Peyer's patch (tissue), 4 donors: ENCODE measurements around the gene BLM. TPM values are rescaled to one million over a fixed set of nuclear protein-coding genes. Genes with fewer than 3 reads are reported as not detected.

Experiments
- DNase-seq, 3 donors: peaks; one replicate each; pipeline ENCODE4 v3.0.0-alpha.2; 2017 to 2019
- H3K27ac ChIP-seq, 4 donors: fragments of 200-600 bp; sonication (generic); one replicate each; pipeline ENCODE4 v1.5.1; 2016 to 2019
- H3K27me3 ChIP-seq, 2 donors: fragments of 200-600 bp; sonication (generic); one replicate each; pipeline ENCODE4 v1.5.1; 2019
- H3K36me3 ChIP-seq, 3 donors: fragments of 200-600 bp; sonication (generic); one replicate each; pipeline ENCODE4 v1.5.1; 2016 to 2019
- H3K4me1 ChIP-seq, 4 donors: fragments of 200-600 bp; sonication (generic); one replicate each; pipeline ENCODE4 v1.5.1; 2016 to 2019
- H3K4me3 ChIP-seq, 4 donors: fragments of 200-600 bp; sonication (generic); 1 replicate in 3 of 4; 2 replicates in 1 of 4; pipeline ENCODE4 v1.5.1; 2016 to 2019; ENCODE audit warnings: mild to moderate bottlenecking in 1 of 4
- H3K9me3 ChIP-seq, 4 donors: fragments of 200-600 bp; sonication (generic); one replicate each; pipeline ENCODE4 v1.5.1; 2016 to 2019; ENCODE audit warnings: mild to moderate bottlenecking in 1 of 4
- POLR2A ChIP-seq, 2 donors: fragments of 450-650 bp; IDR thresholded peaks; one replicate each; pipeline ENCODE4 v1.5.1; 2017; ENCODE audit warnings: antibody characterized with exemption in 2 of 2, mild to moderate bottlenecking in 2 of 2, moderate library complexity in 2 of 2
- total RNA-seq, 4 donors: library from RNA; depleted of rRNA; stranded (reverse); fragments of >200 nt; gene quantifications; one replicate each; pipeline ENCODE4 v1.1.0, GENCODE V29; 2016
- TF ChIP-seq, protein P1 (sequence below), 6 experiments: fragments of 450-650 bp in 4 of 6; fragments of 200-600 bp in 2 of 6; sonication (generic) in 1 of 6; IDR thresholded peaks; one replicate each; pipeline ENCODE4 v1.5.1; 2017 to 2019; ENCODE audit warnings: antibody characterized with exemption in 6 of 6, mild to moderate bottlenecking in 3 of 6, moderate library complexity in 1 of 6

Gene BLM
- total RNA-seq, 4 donors from 2014 or later = 0.94 to 8.4 (median 4.2) TPM

DNA sequence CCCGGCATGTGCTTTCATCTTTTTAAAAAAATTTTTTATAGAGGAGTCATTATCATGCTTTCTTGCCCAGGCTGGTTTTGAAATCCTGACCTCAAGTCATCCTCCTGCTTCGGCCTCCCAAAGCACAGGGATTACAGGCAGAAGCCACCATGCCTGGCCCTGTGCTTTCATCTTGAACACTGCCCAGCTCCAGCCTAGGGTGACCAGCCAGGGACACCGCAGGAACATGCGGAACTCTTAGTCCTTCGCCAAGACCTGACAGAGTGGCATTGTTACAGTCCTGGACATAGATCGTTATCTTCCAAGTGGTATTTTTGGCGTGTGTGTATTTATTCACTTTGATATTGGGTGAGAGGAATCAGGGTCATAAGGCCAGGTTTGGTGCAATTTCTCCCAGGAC is 143.3 kb downstream of the BLM start:
- H3K4me1 ChIP-seq = peaks cover 0 to 9% (median 3%) of the 10 kb centered on the region in 4 donors
- H3K27me3 ChIP-seq = no peaks in the 10 kb centered on the region
- H3K36me3 ChIP-seq = no peaks in the 10 kb centered on the region
- DNase-seq = no peak
- no peak overlapping the region for H3K4me3 ChIP-seq
- no peak overlapping the region for H3K27ac ChIP-seq
- TF ChIP-seq POLR2A (IDR thresholded peaks at IDR 0.05) = no peak
- TF ChIP-seq, protein P1, sequence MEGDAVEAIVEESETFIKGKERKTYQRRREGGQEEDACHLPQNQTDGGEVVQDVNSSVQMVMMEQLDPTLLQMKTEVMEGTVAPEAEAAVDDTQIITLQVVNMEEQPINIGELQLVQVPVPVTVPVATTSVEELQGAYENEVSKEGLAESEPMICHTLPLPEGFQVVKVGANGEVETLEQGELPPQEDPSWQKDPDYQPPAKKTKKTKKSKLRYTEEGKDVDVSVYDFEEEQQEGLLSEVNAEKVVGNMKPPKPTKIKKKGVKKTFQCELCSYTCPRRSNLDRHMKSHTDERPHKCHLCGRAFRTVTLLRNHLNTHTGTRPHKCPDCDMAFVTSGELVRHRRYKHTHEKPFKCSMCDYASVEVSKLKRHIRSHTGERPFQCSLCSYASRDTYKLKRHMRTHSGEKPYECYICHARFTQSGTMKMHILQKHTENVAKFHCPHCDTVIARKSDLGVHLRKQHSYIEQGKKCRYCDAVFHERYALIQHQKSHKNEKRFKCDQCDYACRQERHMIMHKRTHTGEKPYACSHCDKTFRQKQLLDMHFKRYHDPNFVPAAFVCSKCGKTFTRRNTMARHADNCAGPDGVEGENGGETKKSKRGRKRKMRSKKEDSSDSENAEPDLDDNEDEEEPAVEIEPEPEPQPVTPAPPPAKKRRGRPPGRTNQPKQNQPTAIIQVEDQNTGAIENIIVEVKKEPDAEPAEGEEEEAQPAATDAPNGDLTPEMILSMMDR (IDR thresholded peaks at IDR 0.05) = no peak
- H3K9me3 ChIP-seq = no peaks in the 10 kb centered on the region

DNA sequence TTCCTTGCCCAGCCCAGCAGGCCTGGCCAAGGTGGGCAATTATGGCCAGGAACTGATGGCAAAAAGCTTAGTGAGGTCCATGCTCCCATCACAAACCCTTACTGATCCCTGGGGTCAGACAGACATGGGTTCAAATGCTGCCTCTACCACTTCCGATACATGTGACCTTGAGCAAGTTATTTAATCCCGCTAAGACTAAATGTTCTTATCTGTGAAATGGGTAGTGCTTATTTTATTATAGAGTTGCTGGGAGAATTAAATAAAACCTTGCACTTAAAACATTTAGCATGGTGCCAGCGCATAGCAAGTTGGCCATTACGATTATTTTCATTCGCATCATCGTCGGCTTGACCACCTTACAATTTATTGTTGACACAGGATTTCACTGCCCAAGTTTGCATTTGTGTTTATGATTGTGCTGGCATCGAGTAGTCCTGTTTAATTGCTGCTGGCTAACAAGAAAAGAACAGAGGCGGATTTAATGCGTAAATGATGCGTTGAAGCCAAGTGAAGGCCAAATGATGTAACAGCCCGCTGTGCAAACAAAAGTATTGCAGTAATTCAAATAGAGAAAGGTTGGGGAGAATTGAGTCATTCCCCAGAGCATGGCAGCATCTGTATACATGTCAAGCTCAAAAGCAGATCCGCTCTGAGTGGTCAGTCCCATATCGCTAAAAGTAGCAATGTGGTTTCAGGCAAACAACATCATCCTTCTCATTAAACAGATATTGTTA is 144.0 kb downstream of the BLM start:
- no peak for DNase-seq
- TF ChIP-seq POLR2A (IDR thresholded peaks at IDR 0.05) = no peak
- TF ChIP-seq, protein P1 (IDR thresholded peaks at IDR 0.05) = no peak
- H3K27ac ChIP-seq = no peak overlapping the region
- no peak overlapping the region for H3K4me3 ChIP-seq
- H3K4me1 ChIP-seq = peaks cover 0 to 8% (median 2%) of the 10 kb centered on the region in 4 donors
- H3K36me3 ChIP-seq = no peaks in the 10 kb centered on the region
- no peaks in the 10 kb centered on the region for H3K9me3 ChIP-seq
- H3K27me3 ChIP-seq = no peaks in the 10 kb centered on the region

DNA sequence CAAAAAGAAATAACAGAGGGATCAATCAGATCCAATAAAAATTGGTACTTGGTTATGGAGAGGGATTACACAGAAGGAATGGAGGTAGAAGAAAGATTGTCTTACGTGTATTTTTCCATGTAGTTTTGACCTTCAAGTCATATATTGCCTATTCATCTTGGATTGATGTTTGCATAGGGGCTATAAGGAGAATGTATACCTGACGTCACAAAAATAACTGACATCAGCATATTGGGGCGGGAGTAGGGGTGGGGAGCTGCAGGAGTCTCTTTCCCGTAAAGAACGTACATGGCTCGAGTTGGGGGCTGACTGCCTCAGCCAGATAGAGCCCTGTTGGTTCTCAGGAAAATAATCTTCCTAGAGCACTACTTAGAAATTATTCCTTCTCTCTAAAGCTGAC is 145.3 kb downstream of the BLM start:
- DNase-seq = no peak
- no peak overlapping the region for H3K27ac ChIP-seq
- peaks cover 0 to under 1% (median 0%) of the 10 kb centered on the region in 4 donors for H3K4me1 ChIP-seq

DNA sequence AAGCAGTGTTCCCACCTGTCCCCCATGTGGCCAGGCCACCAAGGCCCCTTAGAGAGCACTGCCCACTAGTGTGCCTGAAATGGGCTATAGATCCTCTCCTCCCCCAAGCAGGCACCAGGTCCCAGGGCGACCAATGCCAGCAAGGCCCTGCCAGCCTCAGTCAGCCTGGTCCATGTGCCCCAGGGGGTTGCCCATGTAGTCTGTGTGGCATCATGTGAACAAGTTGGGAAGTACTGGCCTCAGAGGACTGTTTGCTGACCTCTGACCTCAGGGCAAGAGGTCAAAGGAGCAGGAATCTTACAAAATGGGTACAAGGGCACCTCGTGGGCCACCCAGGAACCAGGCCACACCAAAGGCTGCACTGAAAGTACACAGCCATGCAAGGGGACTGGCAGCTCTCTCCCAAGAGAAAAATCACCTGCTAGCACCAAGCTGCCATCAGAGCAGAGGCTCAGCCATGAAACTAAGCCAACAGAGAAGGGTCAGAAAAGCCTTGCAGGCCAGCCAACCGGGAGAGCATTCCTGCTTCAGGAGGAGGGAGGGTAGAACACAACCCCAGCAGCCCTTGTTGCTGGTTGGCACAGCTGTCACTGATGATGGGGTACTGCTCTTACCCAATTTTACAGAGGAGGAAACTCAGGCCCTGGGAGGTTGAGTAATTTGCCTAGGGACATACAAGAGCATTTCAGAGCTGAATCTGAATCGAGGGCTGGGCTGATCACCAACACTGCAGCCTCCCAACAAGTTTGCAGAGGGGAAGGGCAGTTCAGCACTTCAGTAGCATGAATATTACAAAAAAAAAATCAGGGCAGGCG is 146.0 kb downstream of the BLM start:
- TF ChIP-seq POLR2A (IDR thresholded peaks at IDR 0.05) = no peak
- TF ChIP-seq, protein P1 (IDR thresholded peaks at IDR 0.05) = no peak
- no peak for DNase-seq
- H3K27ac ChIP-seq = no peak overlapping the region
- no peaks in the 10 kb centered on the region for H3K36me3 ChIP-seq
- H3K9me3 ChIP-seq = no peaks in the 10 kb centered on the region
- no peaks in the 10 kb centered on the region for H3K27me3 ChIP-seq
- no peaks in the 10 kb centered on the region for H3K4me1 ChIP-seq
- H3K4me3 ChIP-seq = no peak overlapping the region

More for the DNA sequence above, 145.3 kb downstream of the BLM start:
- H3K4me3 ChIP-seq = no peak overlapping the region
- no peak for TF ChIP-seq POLR2A (IDR thresholded peaks at IDR 0.05)
- TF ChIP-seq, protein P1 (IDR thresholded peaks at IDR 0.05) = no peak
- no peaks in the 10 kb centered on the region for H3K36me3 ChIP-seq
- no peaks in the 10 kb centered on the region for H3K9me3 ChIP-seq
- no peaks in the 10 kb centered on the region for H3K27me3 ChIP-seq

DNA sequence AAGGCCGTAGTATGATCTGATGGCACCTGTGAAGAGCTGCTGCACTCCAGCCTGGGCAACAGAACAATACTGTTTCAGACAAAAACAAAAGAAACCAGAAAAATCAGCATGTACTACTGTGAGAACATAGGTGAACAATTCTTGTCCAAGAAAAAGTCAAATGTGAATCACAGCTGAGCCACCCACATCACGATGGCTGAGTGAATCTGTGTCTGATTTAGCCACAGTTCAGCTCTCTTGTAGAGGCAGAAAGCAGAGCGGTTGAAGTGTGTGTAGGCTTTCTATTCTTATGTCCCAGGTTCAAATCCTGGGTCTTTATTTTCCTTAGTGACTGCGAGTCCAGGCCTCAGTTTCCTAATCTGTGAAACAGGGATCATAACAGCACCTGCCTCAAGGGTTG is 146.8 kb downstream of the BLM start:
- no peak overlapping the region for H3K27ac ChIP-seq
- DNase-seq = no peak
- H3K36me3 ChIP-seq = no peaks in the 10 kb centered on the region
- TF ChIP-seq, protein P1 (IDR thresholded peaks at IDR 0.05) = no peak
- TF ChIP-seq POLR2A (IDR thresholded peaks at IDR 0.05) = no peak
- H3K27me3 ChIP-seq = no peaks in the 10 kb centered on the region
- no peak overlapping the region for H3K4me3 ChIP-seq
- H3K4me1 ChIP-seq = peaks cover 0 to 5% (median 0%) of the 10 kb centered on the region in 4 donors
- H3K9me3 ChIP-seq = no peaks in the 10 kb centered on the region
